ENCODE data around the gene SEC22C.
A peak's percentile ranks its signal among the peaks of the same experiment; 100 is the strongest.

DNA sequence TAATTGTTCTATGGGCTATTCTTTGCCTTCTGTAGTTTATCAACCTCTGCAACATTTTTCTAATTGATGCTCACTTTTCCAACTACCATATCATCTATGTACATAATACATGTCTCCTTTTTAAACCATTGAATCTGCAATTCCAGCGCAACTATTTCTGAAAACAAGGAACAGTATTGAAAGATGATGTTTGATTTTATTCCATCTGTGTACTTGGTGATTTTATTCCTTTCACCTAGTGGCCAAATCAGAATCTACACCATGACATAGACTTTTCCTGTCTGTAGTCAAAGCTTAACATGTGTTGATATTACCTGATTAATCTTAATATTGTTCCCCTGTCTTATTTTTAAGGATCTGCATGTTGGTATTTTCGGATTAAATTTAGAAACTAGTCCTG lies 31.7 kb upstream of the SEC22C start:
- TF ChIP-seq SIN3A (IDR thresholded peaks at IDR 0.05; ENCODE audit: borderline replicate concordance, low read depth, low read length) (no peak), EZH2phosphoT487 (IDR thresholded peaks at IDR 0.05; ENCODE audit: borderline replicate concordance, low read depth) (no peak), POLR2AphosphoS5 (IDR thresholded peaks at IDR 0.05; ENCODE audit: low read depth, low read length) (no peak), RAD21 (IDR thresholded peaks at IDR 0.05; ENCODE audit: low read length) (no peak)
- TF ChIP-seq, protein P1, sequence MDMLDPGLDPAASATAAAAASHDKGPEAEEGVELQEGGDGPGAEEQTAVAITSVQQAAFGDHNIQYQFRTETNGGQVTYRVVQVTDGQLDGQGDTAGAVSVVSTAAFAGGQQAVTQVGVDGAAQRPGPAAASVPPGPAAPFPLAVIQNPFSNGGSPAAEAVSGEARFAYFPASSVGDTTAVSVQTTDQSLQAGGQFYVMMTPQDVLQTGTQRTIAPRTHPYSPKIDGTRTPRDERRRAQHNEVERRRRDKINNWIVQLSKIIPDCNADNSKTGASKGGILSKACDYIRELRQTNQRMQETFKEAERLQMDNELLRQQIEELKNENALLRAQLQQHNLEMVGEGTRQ (IDR thresholded peaks at IDR 0.05; ENCODE audit: borderline replicate concordance, low read depth, low read length) = no peak
- TF ChIP-seq, protein P2, sequence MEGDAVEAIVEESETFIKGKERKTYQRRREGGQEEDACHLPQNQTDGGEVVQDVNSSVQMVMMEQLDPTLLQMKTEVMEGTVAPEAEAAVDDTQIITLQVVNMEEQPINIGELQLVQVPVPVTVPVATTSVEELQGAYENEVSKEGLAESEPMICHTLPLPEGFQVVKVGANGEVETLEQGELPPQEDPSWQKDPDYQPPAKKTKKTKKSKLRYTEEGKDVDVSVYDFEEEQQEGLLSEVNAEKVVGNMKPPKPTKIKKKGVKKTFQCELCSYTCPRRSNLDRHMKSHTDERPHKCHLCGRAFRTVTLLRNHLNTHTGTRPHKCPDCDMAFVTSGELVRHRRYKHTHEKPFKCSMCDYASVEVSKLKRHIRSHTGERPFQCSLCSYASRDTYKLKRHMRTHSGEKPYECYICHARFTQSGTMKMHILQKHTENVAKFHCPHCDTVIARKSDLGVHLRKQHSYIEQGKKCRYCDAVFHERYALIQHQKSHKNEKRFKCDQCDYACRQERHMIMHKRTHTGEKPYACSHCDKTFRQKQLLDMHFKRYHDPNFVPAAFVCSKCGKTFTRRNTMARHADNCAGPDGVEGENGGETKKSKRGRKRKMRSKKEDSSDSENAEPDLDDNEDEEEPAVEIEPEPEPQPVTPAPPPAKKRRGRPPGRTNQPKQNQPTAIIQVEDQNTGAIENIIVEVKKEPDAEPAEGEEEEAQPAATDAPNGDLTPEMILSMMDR (IDR thresholded peaks at IDR 0.05) = peak; percentile 64

Data from SK-N-SH (cell line).